HL-60 (cell line): ENCODE results near the gene RNLS.

ENCODE experiments used
- DNase-seq, 2 experiments: peaks; one replicate each; pipeline ENCODE4 v3.0.0-alpha.2; 2010 to 2020; ENCODE audit warnings: low read depth in 1 of 2, low spot score in 1 of 2
- H3K27ac ChIP-seq: fragments of 250-450 bp; sonication (Bioruptor Pico); replicated peaks from 2 replicates; pipeline ENCODE4 v1.5.1; 2020; ENCODE audit warnings: mild to moderate bottlenecking, moderate library complexity
- H3K27me3 ChIP-seq: fragments of 250-450 bp; sonication (Bioruptor Pico); 2 replicates; pipeline ENCODE4 v1.5.1; 2021; ENCODE audit warnings: mild to moderate bottlenecking, moderate library complexity; ENCODE audit not compliant: insufficient read depth, poor library complexity, severe bottlenecking
- H3K4me3 ChIP-seq: replicated peaks from 2 replicates; pipeline ENCODE4 v1.5.1; 2011; ENCODE audit warnings: mild to moderate bottlenecking, control low read depth, low read length; ENCODE audit not compliant: insufficient read depth
- CTCF ChIP-seq: IDR thresholded peaks from one replicate; pipeline ENCODE4 v1.5.1; 2011; ENCODE audit warnings: low read length, control low read depth, inconsistent platforms; ENCODE audit not compliant: insufficient read depth
- GABPA ChIP-seq: IDR thresholded peaks from 2 replicates; pipeline ENCODE4 v1.6.1; 2012; ENCODE audit warnings: low read depth
- POLR2AphosphoS5 ChIP-seq: IDR thresholded peaks from 2 replicates; pipeline ENCODE4 v1.6.1; 2012; ENCODE audit warnings: low read depth
- REST ChIP-seq: IDR thresholded peaks from 2 replicates; pipeline ENCODE4 v1.6.1; 2012; ENCODE audit warnings: low read depth; ENCODE audit not compliant: insufficient replicate concordance
- SPI1 ChIP-seq: IDR thresholded peaks from 2 replicates; pipeline ENCODE4 v1.6.1; 2012; ENCODE audit warnings: low read depth, mild to moderate bottlenecking, borderline replicate concordance
- long read RNA-seq: library from polyadenylated mRNA; unstranded; transcript quantifications from one replicate; pipeline ENCODE4 v2.0.0, GENCODE V29; 2020

RNLS gene
- long read RNA-seq, partial matches to known transcripts = 0 of 2 reads
- long read RNA-seq, other reads (novel, unspliced or antisense) = 2 of 2 reads

GRCh38 chr10:88582806-88583583, at the start of gene RNLS:
Gene RNLS (minus strand): TSS chr10:88583318.
- peak within 1 kb of the TSS; percentile 53 for H3K4me3 ChIP-seq
- H3K27ac ChIP-seq = peak within 1 kb of the TSS; percentile 74
- no peaks in the 10 kb centered on the region for H3K27me3 ChIP-seq
- DNase-seq = peak; percentile 35 to 63
- TF ChIP-seq GABPA = no peak
- TF ChIP-seq SPI1 = no peak
- peak; percentile 55; the same call in 1 of the 2 replicates for TF ChIP-seq POLR2AphosphoS5
- peak; percentile 18 for TF ChIP-seq CTCF
- peak; percentile 9 for TF ChIP-seq REST

- Histone ChIP-seq H3K4me3 (no peak overlapping the region), H3K27ac (no peak overlapping the region), H3K27me3 (no peaks in the 10 kb centered on the region)
- TF ChIP-seq SPI1 (no peak), CTCF (no peak), REST (no peak), POLR2AphosphoS5 (no peak), GABPA (no peak)
- no peak for DNase-seq
Measured at GRCh38 chr10:88624840-88625239, 41.7 kb upstream of the RNLS start.

- DNase-seq = no peak
- Histone ChIP-seq H3K27me3 (no peaks in the 10 kb centered on the region), H3K4me3 (no peak overlapping the region), H3K27ac (no peak overlapping the region)
- TF ChIP-seq CTCF (no peak), GABPA (no peak), REST (no peak)
Measured at GRCh38 chr10:88623835-88624234, 40.7 kb upstream of the RNLS start.
